ENCODE results near the gene TBC1D1.

Gene TBC1D1

GRCh38 chr4:37981425-37981824, 90.5 kb downstream of the TBC1D1 start:
- Histone ChIP-seq H3K27me3 (replicated peaks; ENCODE audit: control insufficient read depth, insufficient read depth, low read length) (no peaks in the 10 kb centered on the region), H3K36me3 (ENCODE audit: control insufficient read depth, insufficient read depth, low read length) (no peaks in the 10 kb centered on the region), H3K4me3 (replicated peaks; ENCODE audit: low read depth, low read length) (no peak overlapping the region)
- no peak for TF ChIP-seq CTCF (IDR thresholded peaks at IDR 0.05; ENCODE audit: insufficient read depth, low read length, poor library complexity, severe bottlenecking)
- DNase-seq (ENCODE audit: extremely low read depth, insufficient read length): no peak

GRCh38 chr4:37981844-37982720, 91.2 kb downstream of the TBC1D1 start:
- no peak for TF ChIP-seq CTCF (IDR thresholded peaks at IDR 0.05; ENCODE audit: insufficient read depth, low read length, poor library complexity, severe bottlenecking)
- no peak overlapping the region for H3K4me3 ChIP-seq (replicated peaks; ENCODE audit: low read depth, low read length)
- DNase-seq (ENCODE audit: extremely low read depth, insufficient read length): no peak

GRCh38 chr4:37982736-37983135, 91.9 kb downstream of the TBC1D1 start:
- DNase-seq (ENCODE audit: extremely low read depth, insufficient read length): no peak
- Histone ChIP-seq H3K4me3 (replicated peaks; ENCODE audit: low read depth, low read length) (no peak overlapping the region), H3K36me3 (ENCODE audit: control insufficient read depth, insufficient read depth, low read length) (no peaks in the 10 kb centered on the region), H3K27me3 (replicated peaks; ENCODE audit: control insufficient read depth, insufficient read depth, low read length) (no peaks in the 10 kb centered on the region)
- no peak for TF ChIP-seq CTCF (IDR thresholded peaks at IDR 0.05; ENCODE audit: insufficient read depth, low read length, poor library complexity, severe bottlenecking)

More at GRCh38 chr4:37981844-37982720, 91.2 kb downstream of the TBC1D1 start:
- no peaks in the 10 kb centered on the region for H3K27me3 ChIP-seq (replicated peaks; ENCODE audit: control insufficient read depth, insufficient read depth, low read length)
- no peaks in the 10 kb centered on the region for H3K36me3 ChIP-seq (ENCODE audit: control insufficient read depth, insufficient read depth, low read length)

- TF ChIP-seq CTCF (IDR thresholded peaks at IDR 0.05; ENCODE audit: insufficient read depth, low read length, poor library complexity, severe bottlenecking): no peak
- no peak overlapping the region for H3K4me3 ChIP-seq (replicated peaks; ENCODE audit: low read depth, low read length)
- no peaks in the 10 kb centered on the region for H3K27me3 ChIP-seq (replicated peaks; ENCODE audit: control insufficient read depth, insufficient read depth, low read length)
- DNase-seq (ENCODE audit: extremely low read depth, insufficient read length): no peak
- no peaks in the 10 kb centered on the region for H3K36me3 ChIP-seq (ENCODE audit: control insufficient read depth, insufficient read depth, low read length)
Observed at GRCh38 chr4:37983951-37984350, 93.1 kb downstream of the TBC1D1 start.

DNA sequence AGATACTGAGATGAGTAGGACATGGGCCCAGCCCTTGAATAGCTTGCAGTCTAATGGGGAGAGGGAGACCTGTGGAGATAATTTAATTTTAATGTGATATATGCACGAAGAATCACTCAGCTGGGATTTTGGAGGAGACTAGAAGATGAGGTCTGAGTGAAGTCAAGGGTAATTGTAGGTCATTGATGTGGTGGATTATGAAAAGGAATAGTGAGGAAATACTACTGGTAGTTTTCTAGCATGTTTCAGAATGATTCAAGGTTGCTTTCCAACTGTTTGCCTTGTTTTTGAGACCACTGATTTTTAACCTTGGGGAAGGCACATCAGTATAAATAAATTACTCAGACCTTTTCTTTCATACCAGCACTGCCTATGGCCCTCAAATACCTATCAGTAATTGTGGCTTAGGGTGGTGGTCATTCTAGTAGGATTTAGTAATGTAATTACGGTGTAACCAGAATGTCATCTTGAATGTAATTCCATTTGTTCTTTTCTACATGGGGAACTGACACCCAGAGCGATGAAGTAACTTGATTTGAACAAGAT, 94.9 kb downstream of the TBC1D1 start:
- H3K27me3 ChIP-seq (replicated peaks; ENCODE audit: control insufficient read depth, insufficient read depth, low read length): no peaks in the 10 kb centered on the region
- no peak for TF ChIP-seq CTCF (IDR thresholded peaks at IDR 0.05; ENCODE audit: insufficient read depth, low read length, poor library complexity, severe bottlenecking)
- H3K36me3 ChIP-seq (ENCODE audit: control insufficient read depth, insufficient read depth, low read length): no peaks in the 10 kb centered on the region
- DNase-seq (ENCODE audit: extremely low read depth, insufficient read length): no peak
- H3K4me3 ChIP-seq (replicated peaks; ENCODE audit: low read depth, low read length): no peak overlapping the region
